A673 (cell line): Measurements from ENCODE around the gene RGS21.

Experiments
- CTCF ChIP-seq: fragments of 300-800, 200-600 bp; sonication (generic); conservative IDR thresholded peaks from 2 replicates; pipeline ENCODE4 v1.5.1; 2017; ENCODE audit warnings: low read depth, mild to moderate bottlenecking, antibody characterized with exemption, low read length, moderate library complexity, mixed read lengths
- EZH2 ChIP-seq: fragments of 200-600 bp; sonication (generic); IDR thresholded peaks from 2 replicates; pipeline ENCODE4 v1.6.1; 2017; ENCODE audit warnings: borderline replicate concordance, low read depth, mild to moderate bottlenecking, mixed read lengths, antibody characterized with exemption, low read length; ENCODE audit not compliant: poor library complexity, severe bottlenecking

- TF ChIP-seq CTCF, result no peak
- no peak for TF ChIP-seq EZH2
These were observed 32.5 kb downstream of the RGS21 start for GRCh38 chr1:192349314-192349713.
